Measurements from ENCODE around the gene VPS26A. TPM values are rescaled to one million over a fixed set of nuclear protein-coding genes. Genes with fewer than 3 reads are reported as not detected.
"Not testable (repeated sequence)": the region's sequence is repeated elsewhere in the genome, so short reads cannot be mapped to it uniquely, and the experiment has no call there.

VPS26A gene
- total RNA-seq, 1 donor from 2014 or later = 35.4 TPM

GRCh38 chr10:69101451-69102095 is 22.4 kb upstream of the VPS26A start:
- intact Hi-C loops (cut with micrococcal nuclease) = no loop called here

- intact Hi-C loops (cut with micrococcal nuclease) = no loop called here
Measured at GRCh38 chr10:69102440-69102839, 21.5 kb upstream of the VPS26A start.

DNA sequence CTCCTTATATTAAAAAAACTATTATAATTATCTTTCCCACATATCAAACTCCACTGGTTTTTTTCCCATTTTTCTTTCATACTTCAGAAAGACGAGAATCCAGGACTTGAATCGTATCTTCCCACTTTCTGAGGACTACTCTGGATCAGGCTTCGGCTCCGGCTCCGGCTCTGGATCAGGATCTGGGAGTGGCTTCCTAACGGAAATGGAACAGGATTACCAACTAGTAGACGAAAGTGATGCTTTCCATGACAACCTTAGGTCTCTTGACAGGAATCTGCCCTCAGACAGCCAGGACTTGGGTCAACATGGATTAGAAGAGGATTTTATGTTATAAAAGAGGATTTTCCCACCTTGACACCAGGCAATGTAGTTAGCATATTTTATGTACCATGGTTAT is 20.2 kb upstream of the VPS26A start:
- intact Hi-C loops (cut with micrococcal nuclease) = no loop called here

DNA sequence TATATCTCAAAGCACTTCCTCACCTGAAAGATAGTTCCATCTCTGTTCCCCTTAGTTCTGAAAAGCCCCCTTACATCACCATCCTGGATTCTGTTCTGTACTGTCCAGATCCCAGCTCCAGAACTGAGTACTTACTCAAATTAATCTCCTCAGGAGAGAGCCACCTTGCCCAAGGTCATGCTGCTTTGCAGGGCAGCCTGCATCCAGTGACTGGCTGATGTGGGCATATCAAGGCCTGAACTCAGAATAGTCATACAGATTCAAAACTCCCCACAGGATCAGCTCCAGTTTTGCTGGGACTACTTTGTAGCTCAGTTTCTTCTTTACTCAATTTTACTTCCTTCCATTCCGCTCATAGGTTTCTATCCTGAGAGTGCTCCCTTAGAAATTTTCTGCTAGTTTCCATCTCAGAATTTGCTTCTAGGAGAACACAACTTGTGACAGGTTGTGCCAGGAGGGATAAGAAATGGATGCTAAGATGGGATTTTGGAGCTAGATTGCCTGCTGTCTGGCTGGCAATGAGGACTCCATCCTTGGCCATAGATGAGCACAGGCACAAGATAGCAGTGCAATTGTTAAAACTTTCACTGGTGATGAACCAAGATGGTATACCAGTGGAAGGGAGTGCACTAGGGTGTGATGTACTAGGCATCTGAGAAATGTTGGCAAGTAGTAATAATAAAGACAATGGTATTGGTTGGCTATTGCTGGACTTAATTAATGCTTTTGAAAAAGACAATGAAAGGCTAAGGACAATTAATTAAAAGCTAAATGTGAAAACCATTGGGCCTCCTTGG is 18.8 kb upstream of the VPS26A start:
- intact Hi-C loops (cut with micrococcal nuclease) = no loop called here

DNA sequence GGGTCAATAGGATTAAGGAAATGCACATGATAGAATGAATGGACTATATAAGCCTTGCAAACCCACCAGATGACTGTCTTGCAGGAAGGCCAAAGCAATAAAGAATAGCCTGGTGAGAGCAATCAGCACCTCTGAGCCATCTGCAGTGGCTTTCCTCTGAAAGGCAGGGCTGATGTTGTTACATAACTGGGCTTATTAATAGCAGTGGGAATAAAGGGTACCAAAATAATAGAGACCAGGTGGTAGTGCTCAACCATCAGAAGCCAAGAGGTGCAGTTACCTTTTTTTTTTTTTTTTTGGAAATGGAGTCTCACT is 16.8 kb upstream of the VPS26A start:
- intact Hi-C loops (cut with micrococcal nuclease) = no loop called here

DNA sequence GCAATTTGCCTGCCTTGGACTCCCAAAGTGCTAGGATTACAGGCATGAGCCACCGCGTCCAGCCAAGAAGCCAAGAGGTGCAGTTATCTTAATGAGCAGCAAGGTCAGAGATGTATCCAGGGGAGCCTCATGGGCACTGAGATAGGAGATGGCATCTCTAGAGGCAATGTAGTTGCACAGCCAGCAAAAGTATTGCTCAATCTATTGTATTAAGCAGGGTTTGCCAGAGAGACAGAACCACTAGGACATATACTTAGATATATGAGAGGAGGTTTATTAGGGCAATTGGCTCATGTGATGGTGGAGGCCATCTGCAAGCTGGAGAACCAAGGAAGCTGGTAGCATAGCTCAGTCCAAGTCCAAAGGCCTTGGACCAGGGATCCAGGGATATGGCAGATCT is 16.3 kb upstream of the VPS26A start:
- intact Hi-C loops (cut with micrococcal nuclease) = no loop called here

DNA sequence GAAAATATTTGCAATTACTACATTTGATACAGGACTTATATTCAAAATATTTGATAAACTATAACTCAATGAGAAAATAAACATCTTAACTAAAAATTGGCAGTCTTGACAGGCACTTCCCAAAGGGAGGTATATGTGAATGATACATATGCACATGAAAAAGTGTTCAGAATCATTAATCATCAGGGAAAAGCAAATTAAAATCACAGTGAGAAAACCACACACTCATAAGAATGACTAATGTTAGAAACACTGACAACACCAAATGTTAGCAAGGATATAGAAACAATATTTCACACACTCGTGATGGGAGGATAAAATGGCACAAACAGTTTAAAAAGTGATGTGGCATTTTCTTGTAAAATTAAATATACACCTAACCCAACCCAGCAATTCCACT is 4.1 kb upstream of the VPS26A start:
- intact Hi-C loops (cut with micrococcal nuclease) = loop anchor here (5.0 kb wide), 2 partner anchors 398 to 593 kb away; partner anchors contain the start of genes CCAR1 and SLC25A16

DNA sequence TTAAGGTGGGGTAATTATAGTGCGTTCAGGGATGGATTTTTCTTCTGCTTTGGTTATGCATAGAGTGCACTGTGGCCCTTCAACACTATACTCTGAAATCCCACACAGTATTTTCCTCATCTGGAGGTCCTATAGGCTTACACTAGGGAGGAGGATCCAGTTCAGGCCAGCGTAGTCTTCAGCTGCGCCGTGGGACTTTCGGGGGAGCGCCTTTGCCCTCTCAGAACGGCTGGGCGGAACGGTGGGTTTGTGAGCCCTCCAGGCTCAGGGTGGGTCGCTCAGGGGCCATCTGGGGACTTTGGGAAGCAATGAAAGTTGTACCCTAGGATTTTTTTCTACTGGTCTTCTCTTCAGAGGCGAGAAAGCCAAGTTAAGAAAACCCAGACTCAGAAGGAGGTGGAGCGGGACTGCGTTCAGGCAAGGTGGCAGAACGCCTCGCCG is 652 bp upstream of the VPS26A start:
- intact Hi-C loops (cut with micrococcal nuclease) = loop anchor here (1.0 to 5.0 kb wide), 7 partner anchors 30 to 596 kb away; partner anchors contain the start of genes CCAR1, KIFBP, SLC25A16 and SUPV3L1

GRCh38 chr10:69124563-69125268 is 738 bp downstream of the VPS26A start:
- intact Hi-C loops (cut with micrococcal nuclease) = loop anchor here (1.0 to 5.0 kb wide), 7 partner anchors 34 to 597 kb away; partner anchors contain the start of genes CCAR1, DDX21, DDX50 and SLC25A16

DNA sequence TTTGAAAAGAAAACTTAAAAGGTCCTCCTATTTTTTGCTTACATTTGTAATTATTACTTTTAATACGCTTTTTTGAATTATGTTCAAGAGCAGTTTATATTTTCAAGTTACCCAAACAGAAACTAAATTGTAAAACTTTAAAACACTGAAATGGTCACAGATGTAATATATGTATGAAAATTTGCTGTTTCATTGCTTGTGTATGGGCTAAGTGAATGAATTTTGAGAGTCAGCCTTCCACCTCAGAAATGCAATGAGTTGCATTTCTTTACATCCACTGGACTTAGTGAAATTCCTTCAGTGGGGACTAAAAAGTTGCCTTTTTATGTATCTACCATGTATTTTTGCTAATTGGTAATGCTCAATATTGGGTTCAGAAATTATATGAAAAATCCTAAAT is 1.6 kb downstream of the VPS26A start:
- intact Hi-C loops (cut with micrococcal nuclease) = loop anchor here (2.0 kb wide), 2 partner anchors 97 to 283 kb away; no protein-coding TSS in a partner anchor

- intact Hi-C loops (cut with micrococcal nuclease) = no loop called here
Measured at GRCh38 chr10:69130251-69130650, 6.3 kb downstream of the VPS26A start.

DNA sequence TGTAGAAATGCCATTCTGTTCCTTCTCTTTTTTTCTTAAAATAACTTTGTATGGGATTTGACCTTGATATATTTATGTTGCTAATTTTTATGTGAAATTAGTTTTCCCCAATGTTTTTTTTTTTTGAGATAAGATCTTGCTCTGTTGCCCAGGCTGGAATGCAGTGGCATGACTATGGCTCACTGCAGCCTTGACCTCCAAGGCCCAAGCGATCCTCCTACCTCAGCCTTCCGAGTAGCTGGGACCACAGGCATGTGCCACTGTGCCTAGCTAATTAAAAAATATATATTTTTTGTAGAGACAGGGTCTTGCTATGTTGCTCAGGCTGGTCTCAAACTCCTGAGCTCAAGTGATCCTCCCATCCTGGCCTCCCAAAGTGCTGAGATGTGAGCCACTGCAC is 16.0 kb downstream of the VPS26A start:
- intact Hi-C loops (cut with micrococcal nuclease) = no loop called here

- intact Hi-C loops (cut with micrococcal nuclease) = no loop called here
Measured at GRCh38 chr10:69141304-69141703, 17.3 kb downstream of the VPS26A start.

DNA sequence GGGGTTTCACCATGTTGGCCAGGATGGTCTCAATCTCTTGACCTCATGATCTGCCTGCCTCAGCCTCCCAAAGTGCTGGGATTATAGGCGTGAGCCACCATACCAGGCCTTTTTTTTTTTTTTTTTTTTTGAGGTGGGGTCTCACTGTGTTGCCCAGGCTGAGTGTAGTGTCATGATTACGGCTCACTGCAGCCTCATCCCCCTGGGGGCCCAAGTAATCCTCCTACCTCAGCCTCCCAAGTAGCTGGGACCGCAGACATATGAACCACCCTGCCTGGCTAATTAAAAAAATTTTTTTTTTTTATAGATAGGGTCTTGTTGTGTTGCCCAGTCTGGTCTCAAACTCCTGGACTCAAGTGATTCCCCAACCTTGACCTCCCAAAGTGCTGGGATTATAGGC is 18.1 kb downstream of the VPS26A start:
- intact Hi-C loops (cut with micrococcal nuclease) = not testable (repeated sequence)

DNA sequence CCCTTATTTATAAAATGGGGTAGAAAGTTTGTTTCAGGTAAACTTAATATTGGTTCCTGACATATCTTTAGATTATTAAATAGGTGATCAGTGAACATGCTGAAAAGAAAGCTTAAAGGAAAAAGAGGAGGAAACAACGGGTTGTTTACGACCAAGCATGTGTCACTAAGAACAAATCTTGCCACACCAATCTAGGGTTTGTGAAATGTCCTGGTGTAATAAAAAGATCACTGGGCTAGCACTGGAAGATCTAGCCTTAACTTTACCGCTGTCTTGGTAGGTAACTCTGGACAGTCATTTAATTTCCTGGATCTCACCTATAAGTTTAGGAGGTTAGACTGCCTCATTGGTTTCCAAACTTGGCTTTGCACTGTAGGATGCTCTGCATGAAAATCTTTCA is 19.0 kb downstream of the VPS26A start:
- intact Hi-C loops (cut with micrococcal nuclease) = no loop called here

GRCh38 chr10:69145329-69145728 is 21.4 kb downstream of the VPS26A start:
- intact Hi-C loops (cut with micrococcal nuclease) = no loop called here

- intact Hi-C loops (cut with micrococcal nuclease) = no loop called here
Measured at GRCh38 chr10:69145864-69146263, 21.9 kb downstream of the VPS26A start.

GRCh38 chr10:69146759-69147158 is 22.8 kb downstream of the VPS26A start:
- intact Hi-C loops (cut with micrococcal nuclease) = no loop called here

DNA sequence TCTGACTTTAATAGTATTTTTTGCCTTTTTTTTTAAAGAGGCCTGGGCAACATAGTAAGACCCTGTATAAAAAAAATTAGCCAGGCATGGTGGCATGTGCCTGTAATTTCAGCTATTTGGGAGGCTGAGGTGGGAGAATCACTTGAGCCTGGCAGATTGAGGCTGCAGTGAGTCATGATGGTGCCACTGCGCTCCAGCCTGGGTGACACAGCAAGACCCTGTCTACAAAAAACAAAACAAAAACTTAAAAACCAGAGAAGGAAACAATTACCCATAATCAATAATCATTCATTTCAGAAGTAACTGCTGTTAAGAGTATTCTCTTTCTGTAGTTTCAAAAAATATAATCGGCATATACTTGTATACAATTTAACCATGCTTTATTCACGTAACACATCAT is 28.0 kb downstream of the VPS26A start:
- intact Hi-C loops (cut with micrococcal nuclease) = no loop called here

- intact Hi-C loops (cut with micrococcal nuclease) = no loop called here
Measured at GRCh38 chr10:69153227-69153626, 29.2 kb downstream of the VPS26A start.

GRCh38 chr10:69160809-69161241 is 36.8 kb downstream of the VPS26A start:
- intact Hi-C loops (cut with micrococcal nuclease) = no loop called here

DNA sequence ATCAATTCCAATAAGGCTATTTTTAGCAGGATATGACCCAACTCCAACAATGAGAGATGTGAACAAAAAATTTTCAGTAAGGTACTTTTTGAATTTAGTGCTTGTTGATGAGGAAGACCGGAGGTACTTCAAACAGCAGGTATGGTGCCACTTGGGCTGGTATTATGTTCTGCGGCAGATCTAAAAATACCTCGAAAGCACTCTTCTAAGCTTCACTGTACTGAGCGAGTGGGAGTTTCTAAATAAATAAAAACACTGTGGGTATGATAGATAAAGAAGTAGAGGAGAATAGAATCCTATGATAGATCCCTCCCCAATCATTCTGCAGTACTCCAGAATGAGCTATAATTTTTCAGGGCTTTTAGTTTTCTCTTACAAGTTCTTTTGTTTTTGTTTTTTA is 44.5 kb downstream of the VPS26A start:
- intact Hi-C loops (cut with micrococcal nuclease) = no loop called here
